NCI-H1436 (cell line): Measurements from ENCODE around the gene COL16A1.
A peak's percentile ranks its signal among the peaks of the same experiment; 100 is the strongest.

ENCODE experiments used
- DNase-seq: peaks from one replicate; lab custom pipeline; 2025; lab: John Stamatoyannopoulos, UW

COL16A1 gene

GRCh38 chr1:31705080-31705866 is 1.5 kb upstream of the COL16A1 start:
- DNase-seq, result no peak

GRCh38 chr1:31704271-31705079 is 658 bp upstream of the COL16A1 start:
- DNase-seq, result peak; percentile 21

- no peak for DNase-seq
Measured at GRCh38 chr1:31702836-31703404, 897 bp downstream of the COL16A1 start.

GRCh38 chr1:31701091-31701736 is 2.6 kb downstream of the COL16A1 start:
- peak; percentile 17 for DNase-seq

GRCh38 chr1:31700468-31701090 is 3.2 kb downstream of the COL16A1 start:
- DNase-seq, result no peak

- no peak for DNase-seq
Measured at GRCh38 chr1:31699341-31699891, 4.4 kb downstream of the COL16A1 start.

DNA sequence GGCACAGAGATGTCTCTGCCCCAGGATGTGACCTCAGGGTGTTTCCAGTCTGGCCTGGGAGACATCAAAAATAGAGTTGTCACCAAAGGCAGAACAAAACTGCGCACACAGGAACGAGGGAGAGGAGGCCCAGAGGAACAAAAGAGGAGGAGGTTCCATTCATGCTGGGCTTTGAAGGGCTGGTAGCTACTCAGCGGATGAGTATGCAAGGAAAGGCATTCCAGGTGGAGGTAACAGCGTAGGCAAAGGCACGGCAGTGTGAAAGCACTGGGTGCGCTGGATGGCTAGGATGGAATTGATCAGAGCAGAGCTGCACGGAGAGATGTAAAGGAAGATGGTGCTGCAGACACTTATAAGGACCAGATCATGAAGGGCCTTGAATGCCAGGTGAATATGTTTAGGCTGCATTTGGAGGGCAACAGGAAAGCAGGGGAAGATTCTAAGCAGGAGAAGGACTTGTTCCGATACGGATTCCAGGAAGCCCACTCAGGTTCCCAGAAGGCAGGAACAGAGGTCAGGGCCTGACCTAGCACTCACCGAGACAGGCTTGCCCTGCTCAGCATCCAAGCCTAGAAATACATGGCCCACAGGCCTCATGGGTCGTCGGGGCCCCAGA is 6.3 kb downstream of the COL16A1 start:
- no peak for DNase-seq

- DNase-seq, result no peak
Measured at GRCh38 chr1:31696242-31696641, 7.6 kb downstream of the COL16A1 start.

DNA sequence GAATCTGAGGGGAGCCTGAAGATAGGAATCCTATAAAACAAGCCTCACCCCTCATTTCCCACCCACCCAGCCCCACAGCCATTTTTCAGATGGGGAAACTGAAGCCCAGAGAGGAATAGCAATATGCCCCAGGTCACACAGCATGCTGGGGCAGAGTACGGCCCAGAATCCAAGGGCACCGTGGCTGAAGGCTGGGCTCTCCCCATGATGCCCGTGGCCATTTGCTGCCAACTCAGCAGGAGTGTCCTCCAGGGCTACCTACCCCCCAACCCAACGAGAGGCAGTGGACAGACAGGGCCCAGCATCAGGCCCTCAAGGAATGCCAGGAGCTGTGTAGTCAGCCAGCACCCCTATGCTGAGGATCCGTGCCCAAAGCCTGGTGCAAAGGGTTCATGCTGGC is 8.5 kb downstream of the COL16A1 start:
- no peak for DNase-seq

DNA sequence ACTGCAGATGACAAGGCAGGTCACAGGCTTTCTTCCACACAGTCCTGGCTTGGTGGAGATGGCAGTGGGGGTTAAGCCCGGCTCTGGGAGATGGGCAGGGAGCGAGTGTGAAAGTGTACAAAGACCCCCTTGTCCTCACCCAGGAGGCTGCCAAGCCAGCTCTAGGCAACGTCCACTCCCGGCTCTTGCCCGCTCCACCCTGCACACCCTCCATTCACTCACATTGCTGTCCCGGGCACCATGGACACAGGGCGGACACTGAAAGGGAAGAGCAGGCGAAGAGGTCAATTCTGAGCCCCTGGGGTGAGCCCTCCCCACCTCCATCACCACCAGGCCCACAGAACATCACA is 8.9 kb downstream of the COL16A1 start:
- no peak for DNase-seq

GRCh38 chr1:31694069-31694963 is 9.5 kb downstream of the COL16A1 start:
- no peak for DNase-seq

GRCh38 chr1:31693231-31693630 is 10.6 kb downstream of the COL16A1 start:
- no peak for DNase-seq

GRCh38 chr1:31691951-31692350 is 11.9 kb downstream of the COL16A1 start:
- DNase-seq, result no peak

DNA sequence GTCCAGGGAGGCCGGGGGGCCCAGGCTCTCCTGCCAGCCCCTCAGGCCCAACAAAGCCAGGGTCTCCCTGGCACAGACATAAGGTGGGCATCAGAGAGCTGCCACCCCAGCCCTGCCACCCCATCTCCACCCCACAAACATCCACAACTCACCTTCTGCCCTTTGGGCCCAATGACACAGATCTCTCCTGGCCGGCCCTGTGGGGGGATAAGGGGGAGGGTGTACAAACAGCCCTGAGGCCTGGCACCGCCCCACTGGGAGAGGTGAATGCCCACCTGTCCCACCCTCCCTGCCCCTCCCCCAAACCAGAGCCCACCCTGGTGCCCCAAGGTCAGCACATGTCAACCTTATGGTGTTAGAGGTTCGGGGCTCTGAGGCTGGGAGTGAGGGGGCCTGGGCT is 12.4 kb downstream of the COL16A1 start:
- DNase-seq, result no peak

DNA sequence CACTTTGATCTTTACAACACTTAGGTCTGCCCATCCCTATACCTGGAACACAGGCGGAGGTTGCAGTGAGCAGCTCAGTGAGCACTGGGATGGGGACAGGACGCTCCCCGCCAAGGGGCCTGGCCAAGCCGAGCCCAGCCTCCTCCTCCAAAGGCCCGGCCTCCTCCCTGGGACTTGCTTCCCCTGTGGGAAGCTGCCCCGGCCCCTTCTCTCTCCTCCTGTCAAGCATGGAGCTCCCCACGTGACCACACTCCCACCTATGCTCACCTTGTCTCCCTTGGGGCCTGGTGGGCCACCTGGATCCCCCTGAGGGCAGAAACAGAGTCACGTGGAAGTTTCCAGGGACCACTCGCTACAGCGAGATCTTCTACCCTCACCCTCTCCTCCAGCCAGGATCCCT is 12.9 kb downstream of the COL16A1 start:
- DNase-seq, result peak; percentile 12

- DNase-seq, result no peak
Measured at GRCh38 chr1:31689854-31690253, 14.0 kb downstream of the COL16A1 start.

- no peak for DNase-seq
Measured at GRCh38 chr1:31689379-31689778, 14.4 kb downstream of the COL16A1 start.

DNA sequence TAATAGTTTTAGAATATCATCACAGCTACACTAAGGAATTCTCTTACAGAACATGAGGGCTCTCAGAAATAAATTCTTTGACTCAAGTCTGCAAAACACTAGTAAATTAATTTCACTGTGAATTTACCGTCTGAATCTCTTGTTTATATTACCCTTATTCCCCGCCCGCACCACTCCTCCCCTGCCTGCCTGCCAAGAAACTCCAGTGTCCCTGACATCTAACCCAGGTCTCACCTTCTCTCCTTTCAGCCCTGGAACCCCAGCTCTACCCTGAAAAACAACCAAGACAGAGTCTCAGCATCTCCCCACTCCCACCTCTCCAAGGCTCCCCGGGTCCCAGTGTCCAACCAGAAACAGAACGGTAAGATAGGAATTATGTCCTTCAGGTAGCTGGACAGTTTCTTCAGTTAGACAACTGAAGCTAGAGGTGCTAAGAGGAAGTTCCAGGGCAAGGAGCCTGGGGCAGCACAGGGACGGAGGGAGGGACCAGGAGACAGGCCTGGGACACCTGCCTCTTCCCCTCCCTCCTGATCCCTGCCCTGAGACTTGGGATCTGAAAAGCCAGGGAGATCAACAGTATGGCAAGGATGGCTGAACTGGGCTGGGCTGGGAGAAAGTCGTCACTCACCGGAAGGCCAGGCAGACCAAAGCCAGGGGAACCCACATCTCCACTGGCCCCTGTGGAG is 15.4 kb downstream of the COL16A1 start:
- DNase-seq, result no peak

- DNase-seq, result no peak
Measured at GRCh38 chr1:31687601-31688000, 16.2 kb downstream of the COL16A1 start.

DNA sequence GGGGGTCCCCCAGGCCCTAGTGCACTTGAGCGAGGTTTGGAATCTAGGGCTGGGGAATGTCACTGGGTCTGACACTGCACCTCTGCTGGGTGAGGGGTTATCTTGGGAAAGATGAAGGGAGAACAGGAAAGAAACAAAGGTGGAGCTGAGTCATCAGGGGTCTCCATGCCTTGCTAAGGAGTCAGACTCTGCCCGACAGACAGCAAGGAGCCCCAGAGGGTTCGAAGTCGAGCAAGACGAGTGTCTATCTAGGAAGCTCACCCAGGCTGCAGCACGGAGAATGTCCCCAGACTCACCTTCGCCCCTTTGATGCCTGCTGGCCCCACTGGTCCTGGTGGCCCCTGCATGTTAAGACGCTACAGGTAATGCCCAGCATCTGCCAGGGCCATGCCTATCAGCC is 18.0 kb downstream of the COL16A1 start:
- no peak for DNase-seq
